HG03439 (cell line): ENCODE measurements around the gene ARIH2.

Experiments
- ATAC-seq: cut with Tn5 transposase; IDR thresholded peaks from one replicate; pipeline ENCODE4 v1.9.1; 2021; ENCODE audit warnings: mild to moderate bottlenecking, moderate library complexity; ENCODE audit not compliant: unreplicated experiment

The ARIH2 gene

GRCh38 chr3:49017229-49017970 is 98.8 kb downstream of the ARIH2 start:
- no peak for ATAC-seq

- ATAC-seq, result no peak
Observed at GRCh38 chr3:49017971-49018706, 99.5 kb downstream of the ARIH2 start, which contains the start of gene DALRD3. DALRD3 (minus strand) TSS chr3:49018580; CDS start chr3:49018564, 16 bp downstream.

GRCh38 chr3:49018707-49019006 is 100.0 kb downstream of the ARIH2 start:
- no peak for ATAC-seq

- ATAC-seq, result no peak
Observed at GRCh38 chr3:49019941-49020329, 101.3 kb downstream of the ARIH2 start.

- peak; percentile 6 for ATAC-seq
Observed at GRCh38 chr3:49020330-49021212, 101.9 kb downstream of the ARIH2 start.

- ATAC-seq, result peak; percentile 50
Observed at GRCh38 chr3:49021213-49021812, 102.7 kb downstream of the ARIH2 start.

- ATAC-seq, result peak; percentile 56
Observed at GRCh38 chr3:49021813-49022687, 103.4 kb downstream of the ARIH2 start, which contains the start of gene NDUFAF3. NDUFAF3 (plus strand) TSS chr3:49022121; CDS start chr3:49022145, 24 bp downstream.

- ATAC-seq, result no peak
Observed at GRCh38 chr3:49022688-49023171, 104.1 kb downstream of the ARIH2 start.

GRCh38 chr3:49023775-49024174 is 105.1 kb downstream of the ARIH2 start:
- ATAC-seq, result no peak

GRCh38 chr3:49024449-49024848 is 105.8 kb downstream of the ARIH2 start:
- no peak for ATAC-seq

- no peak for ATAC-seq
Observed at GRCh38 chr3:49025005-49025792, 106.6 kb downstream of the ARIH2 start.

GRCh38 chr3:49025793-49026520 is 107.3 kb downstream of the ARIH2 start:
- no peak for ATAC-seq

- ATAC-seq, result no peak
Observed at GRCh38 chr3:49026536-49026935, 107.9 kb downstream of the ARIH2 start.

GRCh38 chr3:49027634-49028033 is 109.0 kb downstream of the ARIH2 start:
- no peak for ATAC-seq

- ATAC-seq, result no peak
Observed at GRCh38 chr3:49028298-49028672, 109.6 kb downstream of the ARIH2 start.

GRCh38 chr3:49028673-49029562 is 110.3 kb downstream of the ARIH2 start, which contains the start of gene IMPDH2:
IMPDH2 (minus strand) TSS chr3:49029398; CDS start chr3:49029350, 48 bp downstream.
- peak; percentile 84 for ATAC-seq

GRCh38 chr3:49029563-49029884 is 110.9 kb downstream of the ARIH2 start:
- no peak for ATAC-seq
